GM13976 (cell line): Measurements from ENCODE around the gene SHTN1.

Source experiments
- DNase-seq: peaks from one replicate; pipeline ENCODE4 v3.0.0; 2012; ENCODE audit warnings: low spot score
- in situ Hi-C: fragments of 300-500 bp; cut with MboI; formaldehyde crosslinking; loops from one replicate; pipeline ENCODE4 v1.12.0; 2022; ENCODE audit warnings: low sequenced_read_pairs, mixed read lengths, inconsistent platforms; ENCODE audit not compliant: unreplicated experiment
- TF ChIP-seq, protein P1 (sequence below): IDR thresholded peaks from 2 replicates; pipeline ENCODE4 v1.5.1; 2012; ENCODE audit warnings: borderline replicate concordance, mild to moderate bottlenecking; ENCODE audit not compliant: insufficient read depth; ENCODE audit errors: extremely low read depth, missing control alignments, control extremely low read depth

SHTN1 gene

DNA sequence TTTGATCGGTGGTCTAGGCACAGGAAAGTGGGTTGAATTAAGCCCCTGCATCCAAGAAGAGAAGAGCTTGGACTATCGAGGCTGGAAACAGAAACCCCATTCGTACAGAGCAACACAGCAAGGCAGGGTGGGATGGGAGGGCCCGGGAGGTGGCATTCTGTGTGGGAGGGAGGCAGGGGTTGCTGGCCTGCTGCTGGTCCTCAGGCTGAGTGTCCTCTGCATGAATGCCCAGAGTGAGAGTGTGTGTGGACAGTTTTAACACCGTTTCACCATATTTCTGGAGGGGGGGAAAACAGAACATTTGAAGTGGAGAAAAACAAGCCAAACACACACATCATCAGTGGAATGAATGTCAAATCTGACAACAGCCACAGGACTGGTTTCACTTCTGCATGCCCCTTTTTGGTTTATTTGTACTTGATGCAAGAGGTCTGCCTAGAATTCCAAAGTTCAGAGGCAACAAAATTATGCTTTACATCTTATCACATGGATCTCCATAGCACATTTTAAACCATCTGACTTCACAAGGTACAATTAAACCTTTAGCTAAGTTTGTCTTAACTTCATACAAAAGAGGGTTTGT is 166.8 kb downstream of the SHTN1 start:
- TF ChIP-seq, protein P1, sequence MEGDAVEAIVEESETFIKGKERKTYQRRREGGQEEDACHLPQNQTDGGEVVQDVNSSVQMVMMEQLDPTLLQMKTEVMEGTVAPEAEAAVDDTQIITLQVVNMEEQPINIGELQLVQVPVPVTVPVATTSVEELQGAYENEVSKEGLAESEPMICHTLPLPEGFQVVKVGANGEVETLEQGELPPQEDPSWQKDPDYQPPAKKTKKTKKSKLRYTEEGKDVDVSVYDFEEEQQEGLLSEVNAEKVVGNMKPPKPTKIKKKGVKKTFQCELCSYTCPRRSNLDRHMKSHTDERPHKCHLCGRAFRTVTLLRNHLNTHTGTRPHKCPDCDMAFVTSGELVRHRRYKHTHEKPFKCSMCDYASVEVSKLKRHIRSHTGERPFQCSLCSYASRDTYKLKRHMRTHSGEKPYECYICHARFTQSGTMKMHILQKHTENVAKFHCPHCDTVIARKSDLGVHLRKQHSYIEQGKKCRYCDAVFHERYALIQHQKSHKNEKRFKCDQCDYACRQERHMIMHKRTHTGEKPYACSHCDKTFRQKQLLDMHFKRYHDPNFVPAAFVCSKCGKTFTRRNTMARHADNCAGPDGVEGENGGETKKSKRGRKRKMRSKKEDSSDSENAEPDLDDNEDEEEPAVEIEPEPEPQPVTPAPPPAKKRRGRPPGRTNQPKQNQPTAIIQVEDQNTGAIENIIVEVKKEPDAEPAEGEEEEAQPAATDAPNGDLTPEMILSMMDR: no peak
- in situ Hi-C loops: no loop called here
- DNase-seq: peak; percentile 31

DNA sequence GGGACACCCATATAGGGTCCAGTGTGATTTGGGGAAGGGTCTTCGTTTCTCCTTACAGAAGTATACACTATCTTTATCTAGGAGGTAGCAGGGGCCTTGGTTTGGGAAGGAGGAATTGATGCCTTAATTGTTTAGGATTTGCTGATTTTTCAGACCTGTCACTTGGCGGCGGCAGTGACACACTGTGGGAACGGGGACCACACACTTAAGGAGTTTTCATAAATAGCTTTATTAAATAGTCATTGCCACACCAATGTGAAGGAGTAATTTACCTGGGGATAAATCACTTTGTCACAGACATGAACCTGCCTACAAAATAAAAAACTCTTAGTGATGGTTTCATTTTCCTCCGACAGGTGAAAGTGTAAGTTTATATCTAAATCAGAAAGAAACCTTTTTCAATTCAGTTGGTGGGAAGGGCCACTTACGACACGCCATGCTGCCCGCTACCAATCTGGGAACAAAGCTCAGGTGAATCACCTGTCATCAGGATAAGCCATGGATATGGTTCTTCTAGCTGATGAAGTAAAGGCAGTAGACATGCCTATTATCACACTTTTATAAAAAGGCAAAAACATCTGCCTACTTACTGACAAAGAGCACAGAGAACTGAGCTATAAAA is 168.0 kb downstream of the SHTN1 start:
- DNase-seq: no peak
- in situ Hi-C loops: no loop called here
- TF ChIP-seq, protein P1: no peak

DNA sequence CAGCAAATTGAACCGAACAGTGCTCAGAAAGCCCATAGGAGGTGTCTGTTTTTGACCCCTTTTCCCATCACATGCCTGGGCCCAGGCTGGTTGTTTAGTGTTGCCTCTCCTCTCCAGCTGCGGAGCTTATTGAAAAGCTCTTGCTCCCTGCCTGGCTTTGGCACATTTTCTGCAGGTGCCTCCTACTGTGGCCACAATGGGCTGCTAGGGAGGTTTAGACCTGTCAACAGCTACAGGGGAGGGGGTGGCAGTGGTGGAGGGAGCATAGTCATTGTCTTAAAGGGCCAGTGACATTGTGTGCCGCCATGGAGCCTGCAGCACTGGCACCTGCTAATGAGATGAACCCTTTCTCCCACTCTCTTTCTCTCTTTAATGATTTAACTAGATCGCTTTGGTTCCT is 168.9 kb downstream of the SHTN1 start:
- DNase-seq: no peak
- TF ChIP-seq, protein P1: no peak
- in situ Hi-C loops: no loop called here

DNA sequence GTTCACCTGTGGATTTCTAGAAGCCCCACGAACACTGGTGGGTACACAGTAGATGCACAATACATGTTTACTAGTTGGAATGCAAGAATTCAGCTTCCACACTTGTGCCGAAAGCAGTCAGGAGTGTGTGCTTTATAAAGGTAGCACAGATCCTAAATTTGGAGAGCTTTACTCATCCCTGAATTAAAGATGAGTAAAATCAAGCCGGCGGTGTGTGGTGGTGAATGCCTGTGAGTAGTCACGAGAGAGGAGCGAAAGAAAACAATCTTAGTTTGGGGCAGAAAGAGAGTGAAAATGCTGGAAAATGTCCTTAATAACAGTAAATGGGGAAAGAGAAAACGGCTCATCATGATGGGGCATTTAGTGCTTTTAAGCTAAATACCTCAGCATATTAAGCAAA is 169.3 kb downstream of the SHTN1 start:
- TF ChIP-seq, protein P1: no peak
- in situ Hi-C loops: no loop called here
- no peak for DNase-seq

DNA sequence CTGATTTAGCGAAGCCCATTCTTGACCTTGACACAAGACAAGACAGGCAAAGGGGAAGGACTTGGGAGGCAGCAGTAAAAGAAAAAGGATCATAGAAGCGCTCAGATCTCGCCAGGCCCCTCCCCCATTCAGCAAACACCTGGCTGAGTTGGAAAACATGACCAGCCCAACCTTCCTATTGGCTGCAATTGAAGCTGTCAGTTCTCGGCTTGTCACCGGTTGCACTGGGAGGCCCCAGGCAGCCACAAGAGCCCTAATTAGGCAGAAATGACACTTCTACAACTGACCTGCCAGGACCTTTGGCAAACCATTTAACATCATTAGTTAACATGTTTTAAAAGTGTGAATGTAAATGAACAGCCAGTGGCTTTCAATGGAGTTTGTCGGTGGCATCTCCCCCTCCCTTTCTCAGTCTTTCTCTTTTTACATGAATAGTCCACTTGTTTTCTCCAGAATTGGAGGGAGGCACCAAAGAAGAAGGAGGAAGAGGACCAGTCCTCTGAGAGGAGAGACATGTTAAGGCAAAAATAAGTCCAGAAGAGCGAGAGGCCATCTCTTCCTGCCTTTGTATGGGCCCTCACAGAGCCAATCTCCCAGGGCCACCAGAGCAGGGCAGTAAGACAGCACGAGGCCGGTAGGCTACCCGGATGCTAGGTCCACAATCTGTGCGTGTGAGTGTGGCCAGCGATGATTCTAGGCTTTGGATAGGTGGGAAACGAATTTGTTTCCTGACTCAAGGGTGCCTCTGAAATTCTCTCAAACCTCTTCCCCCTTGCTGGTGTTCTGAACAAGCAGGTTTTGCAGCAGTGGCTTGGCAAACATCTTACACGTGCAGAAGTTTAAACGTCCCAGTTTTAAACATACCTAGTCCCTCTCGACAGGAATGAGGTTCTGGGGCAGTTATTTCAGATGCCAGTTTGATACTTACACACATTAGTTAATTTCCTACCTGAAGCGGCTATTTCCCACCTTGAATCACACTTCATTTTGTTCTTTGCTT is 170.7 kb downstream of the SHTN1 start:
- TF ChIP-seq, protein P1: no peak
- no peak for DNase-seq
- in situ Hi-C loops: no loop called here

DNA sequence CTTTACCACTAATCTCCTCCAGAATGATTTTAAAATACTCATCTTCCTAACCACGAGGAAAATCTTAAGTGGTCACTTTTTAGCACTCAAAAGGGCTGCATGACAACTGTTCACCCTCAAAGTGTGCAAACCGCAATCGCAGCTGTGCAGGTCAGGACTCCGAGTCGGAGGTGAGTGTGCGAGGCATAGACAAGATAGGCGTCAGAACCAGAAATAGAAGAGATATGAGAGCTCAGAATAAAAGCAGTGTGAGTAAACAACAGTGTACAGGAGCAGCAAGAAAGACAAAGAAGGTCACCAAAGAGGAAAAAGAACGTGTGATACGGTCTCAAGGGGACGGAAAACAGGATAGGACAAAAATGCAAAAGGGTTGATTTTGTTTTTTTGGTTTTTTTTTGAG is 173.2 kb downstream of the SHTN1 start:
- no peak for DNase-seq
- in situ Hi-C loops: no loop called here
- TF ChIP-seq, protein P1: no peak
